Measurements from ENCODE around the gene CENPK. TPM values are rescaled to one million over a fixed set of nuclear protein-coding genes. Genes with fewer than 3 reads are reported as not detected.

The CENPK gene
- total and polyA plus RNA-seq, 2 donors (not counting 1 experiment from before 2014, with no cell fraction given) = 2.6 to 18.4 TPM

- Mint-ChIP-seq H3K4me1 (peaks cover 7% of the 10 kb centered on the region), H3K27ac (no peak overlapping the region), H3K4me3 (no peak overlapping the region), H3K27me3 (no peaks in the 10 kb centered on the region), H3K9me3 (ENCODE audit: insufficient read depth) (no peaks in the 10 kb centered on the region)
- Histone ChIP-seq H3K79me2 (ENCODE audit: control insufficient read depth, insufficient read depth, low read length) (peaks cover 7% of the 10 kb centered on the region), H3K9me3 (ENCODE audit: control extremely low read depth in 1 of 3, control insufficient read depth in 2 of 3, insufficient read depth in 1 of 3, low read length in 2 of 3) (no peaks in the 10 kb centered on the region), H3K27me3 (replicated peaks in 1 of 4; ENCODE audit: control extremely low read depth in 1 of 4, control insufficient read depth in 3 of 4, insufficient read depth in 4 of 4, low read length in 3 of 4) (no peaks in the 10 kb centered on the region), H3K4me3 (ENCODE audit: control extremely low read depth in 1 of 5, extremely low read depth in 1 of 5, insufficient read depth in 1 of 5, low read depth in 2 of 5, low read length in 4 of 5) (peak overlapping the region in 1 of 5 experiments; percentile 99), H2AFZ (ENCODE audit: insufficient read depth, low read depth, low read length, poor library complexity, severe bottlenecking) (no peak overlapping the region), H3K4me2 (replicated peaks; ENCODE audit: low read depth, low read length, poor library complexity, severe bottlenecking) (peak overlapping the region; percentile 84), H3K36me3 (replicated peaks in 1 of 2; ENCODE audit: control extremely low read depth in 1 of 2, control insufficient read depth in 1 of 2, extremely low read depth in 1 of 2, insufficient read depth in 2 of 2, low read length in 1 of 2) (no peaks in the 10 kb centered on the region), H3K4me1 (ENCODE audit: control insufficient read depth in 2 of 2, insufficient read depth in 2 of 2, low read length in 2 of 2) (peaks cover 0 to 12% of the 10 kb centered on the region in 2 donors), H3K27ac (ENCODE audit: low read length in 2 of 2) (no peak overlapping the region), H3K9ac (ENCODE audit: low read length) (no peak overlapping the region), H4K20me1 (ENCODE audit: control insufficient read depth, insufficient read depth, low read length, poor library complexity, severe bottlenecking) (no peaks in the 10 kb centered on the region)
- WGBS (ENCODE audit: insufficient coverage) = no CpG with 5 or more reads among the region's 1 CpG
- CTCF ChIA-PET = interaction anchor here (0.6 to 8.0 kb wide), 4 partner anchors 83 to 670 kb away, joined by 3 to 160 read pairs (median 68); partner anchors contain the start of genes CENPK and PPWD1
- ATAC-seq (ENCODE audit: low read depth) (no peak), DNase-seq (peak; percentile 15)
- intact Hi-C loops (cut with micrococcal nuclease) = no loop called here
- POLR2A ChIA-PET = no interaction called here
- no peak for TF ChIP-seq CTCF (IDR thresholded peaks at IDR 0.05)
- no peak for TF ChIP-seq EZH2 (IDR thresholded peaks at IDR 0.05; ENCODE audit: borderline replicate concordance, insufficient read depth, low read depth, low read length, poor library complexity, severe bottlenecking)
These were observed 83.4 kb downstream of the CENPK start for GRCh38 chr5:65479527-65479926.

GRCh38 chr5:65478336-65478735 is 84.6 kb downstream of the CENPK start:
- Histone ChIP-seq H3K79me2 (ENCODE audit: control insufficient read depth, insufficient read depth, low read length) (peaks cover 7% of the 10 kb centered on the region), H3K27me3 (replicated peaks in 1 of 4; ENCODE audit: control extremely low read depth in 1 of 4, control insufficient read depth in 3 of 4, insufficient read depth in 4 of 4, low read length in 3 of 4) (no peaks in the 10 kb centered on the region), H3K27ac (ENCODE audit: low read length in 2 of 2) (no peak overlapping the region), H3K36me3 (replicated peaks in 1 of 2; ENCODE audit: control extremely low read depth in 1 of 2, control insufficient read depth in 1 of 2, extremely low read depth in 1 of 2, insufficient read depth in 2 of 2, low read length in 1 of 2) (no peaks in the 10 kb centered on the region), H3K4me1 (ENCODE audit: control insufficient read depth in 2 of 2, insufficient read depth in 2 of 2, low read length in 2 of 2) (peaks cover 0 to 9% of the 10 kb centered on the region in 2 donors), H4K20me1 (ENCODE audit: control insufficient read depth, insufficient read depth, low read length, poor library complexity, severe bottlenecking) (no peaks in the 10 kb centered on the region), H3K4me2 (replicated peaks; ENCODE audit: low read depth, low read length, poor library complexity, severe bottlenecking) (no peak overlapping the region), H2AFZ (ENCODE audit: insufficient read depth, low read depth, low read length, poor library complexity, severe bottlenecking) (no peak overlapping the region), H3K9me3 (ENCODE audit: control extremely low read depth in 1 of 3, control insufficient read depth in 2 of 3, insufficient read depth in 1 of 3, low read length in 2 of 3) (no peaks in the 10 kb centered on the region), H3K4me3 (ENCODE audit: control extremely low read depth in 1 of 5, extremely low read depth in 1 of 5, insufficient read depth in 1 of 5, low read depth in 2 of 5, low read length in 4 of 5) (no peak overlapping the region), H3K9ac (ENCODE audit: low read length) (no peak overlapping the region)
- TF ChIP-seq EZH2 (IDR thresholded peaks at IDR 0.05; ENCODE audit: borderline replicate concordance, insufficient read depth, low read depth, low read length, poor library complexity, severe bottlenecking) (no peak), CTCF (IDR thresholded peaks at IDR 0.05) (no peak)
- no peak for DNase-seq
- intact Hi-C loops (cut with micrococcal nuclease) = no loop called here
- WGBS (ENCODE audit: insufficient coverage) = no CpG with 5 or more reads among the region's 1 CpG
- Mint-ChIP-seq H3K27ac (no peak overlapping the region), H3K27me3 (no peaks in the 10 kb centered on the region), H3K9me3 (ENCODE audit: insufficient read depth) (no peaks in the 10 kb centered on the region), H3K4me3 (no peak overlapping the region), H3K4me1 (peaks cover 5% of the 10 kb centered on the region)
- CTCF ChIA-PET = interaction anchor here (1.6 to 8.0 kb wide), 3 partner anchors 507 to 669 kb away, joined by 3 to 160 read pairs (median 131); no protein-coding TSS in a partner anchor
- no peak for ATAC-seq (ENCODE audit: low read depth)
- POLR2A ChIA-PET = no interaction called here
